Stimulated activated naive CD4-positive, alpha-beta T cell treated with Interleukin-2 at 50 U/mL for 16 hours (primary cell): Measurements from ENCODE around the gene MRGPRG.
"Not testable (repeated sequence)": the region's sequence is repeated elsewhere in the genome, so short reads cannot be mapped to it uniquely, and the experiment has no call there.

Experiments used
- DNase-seq: peaks from one replicate; lab custom pipeline; 2025; lab: John Stamatoyannopoulos, UW

Gene MRGPRG

DNA sequence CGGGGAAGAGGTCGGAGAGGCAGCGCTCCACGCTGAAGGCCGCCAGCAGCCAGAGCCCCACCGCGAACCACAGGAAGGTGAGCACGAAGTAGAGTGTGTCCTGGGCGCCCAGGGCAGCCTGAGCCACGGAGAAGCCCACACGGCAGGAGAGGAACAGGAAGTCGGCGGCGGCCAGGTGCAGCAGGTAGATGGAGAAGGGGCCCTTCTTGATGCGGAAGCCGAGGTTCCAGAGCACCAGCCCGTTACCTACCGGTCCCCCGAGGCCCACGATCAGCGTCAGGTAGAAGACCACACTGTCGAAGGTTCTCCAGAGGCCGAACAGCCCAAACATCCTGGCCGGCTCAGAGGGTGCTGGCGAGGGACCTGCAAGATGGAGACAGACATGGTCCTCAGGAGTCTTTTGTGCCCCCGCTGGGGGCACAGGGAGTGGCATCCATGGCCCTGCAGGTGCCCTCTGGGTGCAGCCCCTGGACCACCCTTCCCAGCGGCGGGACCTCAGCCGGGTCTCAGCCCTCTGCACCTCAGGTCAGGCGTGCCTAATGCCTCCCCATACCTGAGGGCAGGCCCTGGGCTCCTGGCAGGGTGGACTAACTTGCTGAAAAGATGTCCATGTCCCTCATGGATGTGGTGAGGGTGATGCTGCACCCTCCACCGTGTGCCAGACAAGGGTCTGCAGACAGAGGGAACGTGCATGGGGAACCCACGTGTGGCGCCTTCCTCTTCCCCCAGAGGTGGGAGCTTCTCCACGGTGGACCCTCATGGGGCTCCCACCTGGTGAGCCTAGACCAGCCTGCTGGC lies at the start of gene MRGPRG:
Gene MRGPRG (minus strand): TSS at position 331 of the 798 bp plus-strand sequence. CDS start 0 bp downstream, at position 331.
- DNase-seq, result no peak

GRCh38 chr11:3262548-3262947 lies 43.9 kb upstream of the MRGPRG start:
- DNase-seq, result not testable (repeated sequence)

DNA sequence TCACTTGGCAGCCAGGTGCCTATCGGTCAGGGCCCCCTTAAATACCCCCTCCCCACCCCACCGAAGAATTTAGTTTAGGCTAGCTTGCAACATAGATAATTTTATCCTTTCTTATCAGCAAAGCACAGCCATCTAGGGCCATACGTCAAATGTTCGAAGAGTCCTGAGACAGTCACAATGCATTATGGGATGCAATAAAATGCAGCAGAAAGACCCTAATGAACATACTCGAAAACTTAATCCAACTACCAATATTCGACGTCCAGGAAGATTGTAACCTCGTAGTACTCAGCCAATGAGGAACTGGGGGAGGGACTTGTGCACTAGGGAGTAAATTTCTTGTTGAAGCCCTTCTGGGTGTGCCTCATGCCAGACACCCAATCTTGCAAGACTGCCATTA lies 43.2 kb upstream of the MRGPRG start:
- not testable (repeated sequence) for DNase-seq

DNA sequence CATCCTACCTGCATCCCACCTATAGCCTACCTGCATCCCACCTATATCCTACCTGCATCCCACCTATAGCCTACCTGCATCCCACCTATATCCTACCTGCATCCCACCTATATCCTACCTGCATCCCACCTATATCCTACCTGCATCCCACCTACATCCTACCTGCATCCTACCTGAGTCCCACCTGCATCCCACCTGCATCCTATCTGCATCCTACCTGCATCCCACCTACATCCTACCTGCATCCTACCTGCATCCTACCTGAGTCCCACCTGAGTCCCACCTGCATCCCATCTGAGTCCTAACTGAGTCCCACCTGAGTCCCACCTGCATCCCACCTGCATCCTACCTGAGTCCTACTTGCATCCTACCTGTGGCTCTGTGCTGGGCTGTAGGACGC lies 38.9 kb upstream of the MRGPRG start:
- not testable (repeated sequence) for DNase-seq

GRCh38 chr11:3255241-3255640 lies 36.6 kb upstream of the MRGPRG start:
- not testable (repeated sequence) for DNase-seq

DNA sequence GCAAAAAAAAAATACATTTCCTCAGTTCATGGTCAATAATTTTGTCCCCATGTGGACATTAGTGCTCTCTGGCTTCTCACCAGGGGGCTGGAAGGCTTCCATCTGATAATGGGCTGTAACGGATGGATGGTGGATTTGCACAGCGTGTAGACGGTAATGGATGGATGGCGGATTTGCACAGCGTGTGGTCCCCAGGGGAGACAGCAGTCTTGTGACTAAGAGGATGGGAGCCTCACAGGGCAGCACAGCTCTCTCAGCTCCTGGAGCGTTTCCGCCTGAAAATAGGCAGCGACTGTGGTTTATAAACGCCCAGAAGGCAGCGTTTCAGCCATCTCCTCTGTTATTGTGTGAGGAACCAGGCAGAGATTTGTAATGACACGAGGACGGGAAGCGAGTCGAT lies 36.2 kb upstream of the MRGPRG start:
- not testable (repeated sequence) for DNase-seq

- DNase-seq, result no peak
These were observed 26.5 kb upstream of the MRGPRG start for GRCh38 chr11:3245071-3245470.

DNA sequence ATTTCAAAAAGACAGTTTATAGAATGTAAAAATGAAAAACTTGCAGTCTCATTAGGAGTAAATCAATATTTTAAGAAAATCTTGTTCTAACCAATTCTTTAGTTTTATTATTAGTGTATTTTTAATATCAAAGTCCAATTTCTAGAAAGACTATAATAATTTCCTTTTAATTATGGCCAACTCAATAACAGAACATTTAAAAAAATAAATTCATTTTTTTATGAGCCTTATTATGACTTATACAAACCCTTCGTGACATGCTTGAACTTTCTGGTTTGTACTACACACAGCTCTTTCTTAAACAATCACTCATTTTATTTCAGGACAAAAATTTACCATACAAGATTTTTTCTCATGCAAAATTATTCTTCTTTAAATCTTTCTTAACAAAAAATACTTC lies 25.3 kb upstream of the MRGPRG start:
- DNase-seq, result no peak

GRCh38 chr11:3237119-3237518 lies 18.5 kb upstream of the MRGPRG start:
- no peak for DNase-seq

GRCh38 chr11:3234846-3235245 lies 16.2 kb upstream of the MRGPRG start:
- DNase-seq, result no peak

GRCh38 chr11:3232956-3233355 lies 14.3 kb upstream of the MRGPRG start:
- DNase-seq, result no peak

GRCh38 chr11:3231851-3232744 lies 13.5 kb upstream of the MRGPRG start, which contains the start of gene MRGPRE:
Gene MRGPRE, minus strand, starts transcription at chr11:3232417. Its CDS starts 3,618 bp downstream, at chr11:3228799.
- DNase-seq, result no peak

DNA sequence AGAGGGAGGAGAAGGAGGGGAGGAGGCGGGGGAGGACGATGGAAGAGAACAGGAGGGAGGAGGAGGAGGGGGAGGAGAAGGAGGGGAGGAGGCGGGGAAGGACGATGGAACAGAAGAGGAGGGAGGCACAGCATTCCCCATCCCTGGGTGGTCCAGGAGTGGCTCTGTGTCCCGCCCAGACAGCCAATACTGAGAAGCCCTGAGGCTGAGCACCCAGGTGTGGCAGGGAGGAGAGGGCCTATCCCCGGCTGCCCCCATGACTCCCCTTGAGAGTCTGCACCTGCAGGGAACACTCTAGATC lies 12.9 kb upstream of the MRGPRG start:
- DNase-seq, result no peak

- DNase-seq, result no peak
These were observed 12.3 kb upstream of the MRGPRG start for GRCh38 chr11:3230636-3231549.

GRCh38 chr11:3229673-3230630 lies 11.3 kb upstream of the MRGPRG start:
- DNase-seq, result no peak

GRCh38 chr11:3228445-3228829 lies 9.8 kb upstream of the MRGPRG start:
- no peak for DNase-seq

DNA sequence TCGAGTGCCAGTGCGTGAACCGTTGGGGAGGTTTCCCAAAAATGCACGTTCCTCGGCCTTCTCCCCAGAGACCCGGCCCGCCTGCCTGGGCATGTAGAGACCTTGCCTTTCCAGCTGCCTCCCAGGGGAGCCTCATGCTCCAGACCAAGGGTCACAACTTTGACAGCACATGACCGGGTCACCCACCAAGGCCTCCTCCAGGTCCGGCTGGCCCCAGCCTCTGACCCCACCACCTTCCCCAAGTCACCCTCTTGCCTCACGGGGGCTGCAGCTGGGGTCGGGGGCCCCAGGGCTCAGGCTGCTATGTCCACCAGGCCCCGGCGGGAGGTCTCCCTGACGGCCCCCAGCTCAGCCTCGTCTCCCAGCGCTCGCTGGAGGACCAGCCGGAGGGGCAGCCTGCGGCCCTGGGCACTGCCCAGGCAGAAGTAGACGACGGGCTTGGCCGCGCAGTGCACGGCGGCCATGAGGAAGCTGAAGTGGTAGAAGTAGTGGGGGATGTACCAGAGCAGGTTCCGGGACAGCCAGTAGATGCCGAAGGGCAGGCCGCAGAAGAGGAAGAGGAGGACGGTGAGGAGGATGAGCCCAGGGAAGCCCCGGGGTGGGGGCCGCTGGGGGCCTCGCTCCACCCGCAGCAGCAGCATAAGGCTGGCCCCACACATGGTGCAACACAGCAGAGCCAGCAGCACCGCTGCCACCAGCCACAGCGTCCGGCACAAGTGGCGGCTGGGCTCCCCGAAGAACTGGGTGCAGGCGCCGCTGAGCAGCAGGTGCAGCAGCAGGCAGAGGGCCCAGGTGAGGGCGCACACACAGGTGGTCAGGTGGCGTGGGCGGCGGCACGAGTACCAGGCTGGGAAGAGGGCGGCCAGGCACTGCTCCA lies 9.2 kb upstream of the MRGPRG start:
- DNase-seq, result no peak

- DNase-seq, result no peak
These were observed 8.4 kb upstream of the MRGPRG start for GRCh38 chr11:3226846-3227567.
